ENCODE data around the gene PLD5. TPM values are rescaled to one million over a fixed set of nuclear protein-coding genes. Genes with fewer than 3 reads are reported as not detected.

The PLD5 gene
- total and polyA plus RNA-seq, 2 of the 13 experiments (the other 11 are each of a cell fraction or from before 2014, with no cell fraction given), result not detected

DNA sequence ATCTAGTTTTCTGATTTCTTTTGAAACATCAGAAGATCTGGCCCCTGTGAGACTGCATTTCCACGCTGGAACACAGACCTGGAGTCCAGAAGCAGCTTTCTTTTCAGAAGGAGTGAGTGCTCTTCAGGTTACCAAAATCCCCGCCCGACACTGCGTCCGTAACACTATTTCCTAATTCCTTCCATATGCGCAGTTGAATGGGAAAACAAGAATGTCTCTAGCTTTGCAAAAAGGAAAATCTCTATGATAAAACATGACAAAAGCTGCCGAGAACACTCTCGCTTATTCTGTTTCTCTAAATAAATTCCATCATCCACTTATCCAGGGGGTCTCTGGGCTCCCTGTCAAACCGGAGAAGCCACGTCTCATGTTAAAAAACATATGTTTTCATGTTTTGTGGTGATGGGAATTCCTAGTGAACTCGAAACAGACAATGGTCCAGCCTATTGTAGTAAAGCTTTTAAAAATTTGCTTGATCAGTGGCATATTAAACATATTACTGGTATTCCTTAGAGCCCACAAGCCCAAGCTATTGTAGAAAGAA, 67.7 kb downstream of the PLD5 start:
- no peak overlapping the region for H3K27ac ChIP-seq (ENCODE audit: extremely low read length, insufficient read depth, low read length)
- H4K20me1 ChIP-seq (ENCODE audit: insufficient read depth, low read length), result no peaks in the 10 kb centered on the region
- DNase-seq (ENCODE audit: low spot score) (no peak), FAIRE-seq (no peak), ATAC-seq (no peak)
- no peaks in the 10 kb centered on the region for H3K36me3 ChIP-seq (replicated peaks in 1 of 2; ENCODE audit: control insufficient read depth in 1 of 2, insufficient read depth in 2 of 2, low read length in 2 of 2)
- H2AFZ ChIP-seq (ENCODE audit: low read length), result no peak overlapping the region
- no peaks in the 10 kb centered on the region; a peak in 1 of 5 replicates for H3K27me3 ChIP-seq (ENCODE audit: control insufficient read depth in 1 of 2, insufficient read depth in 2 of 2, low read length in 2 of 2)
- TF ChIP-seq NAIF1 (CRISPR knock-in tag; IDR thresholded peaks at IDR 0.05; ENCODE audit: borderline replicate concordance) (no peak), DR1 (CRISPR knock-in tag; IDR thresholded peaks at IDR 0.05) (no peak), PAF1 (CRISPR knock-in tag; IDR thresholded peaks at IDR 0.05) (no peak), ZNF253 (CRISPR knock-in tag; IDR thresholded peaks at IDR 0.05; ENCODE audit: borderline replicate concordance) (no peak), ZNF460 (CRISPR knock-in tag; IDR thresholded peaks at IDR 0.05; ENCODE audit: borderline replicate concordance) (no peak), PLRG1 (conservative IDR thresholded peaks at IDR 0.05) (no peak), ZNF326 (CRISPR knock-in tag; IDR thresholded peaks at IDR 0.05; ENCODE audit: borderline replicate concordance) (no peak), ZEB1 (IDR thresholded peaks at IDR 0.05; ENCODE audit: insufficient replicate concordance, low read depth) (no peak), HNRNPH1 (optimal IDR thresholded peaks at IDR 0.05; ENCODE audit: low read depth, low read length) (no peak), NFYB (CRISPR knock-in tag; IDR thresholded peaks at IDR 0.05) (no peak), TGIF2 (CRISPR knock-in tag; IDR thresholded peaks at IDR 0.05) (no peak), FOXC1 (CRISPR knock-in tag; IDR thresholded peaks at IDR 0.05; ENCODE audit: borderline replicate concordance) (no peak), HMG20B (CRISPR knock-in tag; conservative IDR thresholded peaks at IDR 0.05) (no peak), PAWR (CRISPR knock-in tag; IDR thresholded peaks at IDR 0.05; ENCODE audit: borderline replicate concordance) (no peak), ZKSCAN5 (CRISPR knock-in tag; IDR thresholded peaks at IDR 0.05) (no peak), ZNF816 (CRISPR knock-in tag; IDR thresholded peaks at IDR 0.05; ENCODE audit: borderline replicate concordance) (no peak)
- TF ChIP-seq, protein P1, sequence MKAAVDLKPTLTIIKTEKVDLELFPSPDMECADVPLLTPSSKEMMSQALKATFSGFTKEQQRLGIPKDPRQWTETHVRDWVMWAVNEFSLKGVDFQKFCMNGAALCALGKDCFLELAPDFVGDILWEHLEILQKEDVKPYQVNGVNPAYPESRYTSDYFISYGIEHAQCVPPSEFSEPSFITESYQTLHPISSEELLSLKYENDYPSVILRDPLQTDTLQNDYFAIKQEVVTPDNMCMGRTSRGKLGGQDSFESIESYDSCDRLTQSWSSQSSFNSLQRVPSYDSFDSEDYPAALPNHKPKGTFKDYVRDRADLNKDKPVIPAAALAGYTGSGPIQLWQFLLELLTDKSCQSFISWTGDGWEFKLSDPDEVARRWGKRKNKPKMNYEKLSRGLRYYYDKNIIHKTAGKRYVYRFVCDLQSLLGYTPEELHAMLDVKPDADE (CRISPR knock-in tag; IDR thresholded peaks at IDR 0.05), result no peak
- TF ChIP-seq, protein P2, sequence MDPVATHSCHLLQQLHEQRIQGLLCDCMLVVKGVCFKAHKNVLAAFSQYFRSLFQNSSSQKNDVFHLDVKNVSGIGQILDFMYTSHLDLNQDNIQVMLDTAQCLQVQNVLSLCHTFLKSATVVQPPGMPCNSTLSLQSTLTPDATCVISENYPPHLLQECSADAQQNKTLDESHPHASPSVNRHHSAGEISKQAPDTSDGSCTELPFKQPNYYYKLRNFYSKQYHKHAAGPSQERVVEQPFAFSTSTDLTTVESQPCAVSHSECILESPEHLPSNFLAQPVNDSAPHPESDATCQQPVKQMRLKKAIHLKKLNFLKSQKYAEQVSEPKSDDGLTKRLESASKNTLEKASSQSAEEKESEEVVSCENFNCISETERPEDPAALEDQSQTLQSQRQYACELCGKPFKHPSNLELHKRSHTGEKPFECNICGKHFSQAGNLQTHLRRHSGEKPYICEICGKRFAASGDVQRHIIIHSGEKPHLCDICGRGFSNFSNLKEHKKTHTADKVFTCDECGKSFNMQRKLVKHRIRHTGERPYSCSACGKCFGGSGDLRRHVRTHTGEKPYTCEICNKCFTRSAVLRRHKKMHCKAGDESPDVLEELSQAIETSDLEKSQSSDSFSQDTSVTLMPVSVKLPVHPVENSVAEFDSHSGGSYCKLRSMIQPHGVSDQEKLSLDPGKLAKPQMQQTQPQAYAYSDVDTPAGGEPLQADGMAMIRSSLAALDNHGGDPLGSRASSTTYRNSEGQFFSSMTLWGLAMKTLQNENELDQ (CRISPR knock-in tag; IDR thresholded peaks at IDR 0.05; ENCODE audit: borderline replicate concordance), result no peak
- TF ChIP-seq, protein P3, sequence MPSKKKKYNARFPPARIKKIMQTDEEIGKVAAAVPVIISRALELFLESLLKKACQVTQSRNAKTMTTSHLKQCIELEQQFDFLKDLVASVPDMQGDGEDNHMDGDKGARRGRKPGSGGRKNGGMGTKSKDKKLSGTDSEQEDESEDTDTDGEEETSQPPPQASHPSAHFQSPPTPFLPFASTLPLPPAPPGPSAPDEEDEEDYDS (CRISPR knock-in tag; IDR thresholded peaks at IDR 0.05), result no peak
- intact Hi-C loops (cut with micrococcal nuclease; ENCODE audit: unreplicated experiment) (no loop called here), in situ Hi-C loops (cut with HindIII; ENCODE audit: extremely low pct_ligation_motif_present, low pct_unique_long_range_greater_than_20kb) (loop anchor here (25.0 kb wide), 1 partner anchor 881 kb away; no protein-coding TSS in a partner anchor)
- H3K4me1 ChIP-seq (ENCODE audit: insufficient read depth, low read length), result no peaks in the 10 kb centered on the region
- no peaks in the 10 kb centered on the region for H3K9me3 ChIP-seq (ENCODE audit: low read length)
- no peak overlapping the region for H3K4me3 ChIP-seq (replicated peaks in 1 of 3; ENCODE audit: insufficient read depth in 1 of 3, low read depth in 2 of 3, low read length in 3 of 3)
- H3K79me2 ChIP-seq (ENCODE audit: insufficient read depth, low read length), result no peaks in the 10 kb centered on the region
- CTCF ChIA-PET (ENCODE audit: low intra/inter-chr PET ratio, low total read pairs), result no interaction called here
- H3K9ac ChIP-seq (ENCODE audit: insufficient read depth, low read depth, low read length), result no peak overlapping the region
- POLR2A ChIA-PET, result no interaction called here
- WGBS (ENCODE audit: low lambda C conversion rate), result 45% methylated on average over 11 of the region's 11 CpGs
- no TSS peak for BruUV-seq (replicated peaks)
- no peak overlapping the region for H3K4me2 ChIP-seq (ENCODE audit: low read depth, low read length)
